ENCODE measurements around the gene TNIK. TPM values are rescaled to one million over a fixed set of nuclear protein-coding genes. Genes with fewer than 3 reads are reported as not detected.
"Not testable (repeated sequence)": the region's sequence is repeated elsewhere in the genome, so short reads cannot be mapped to it uniquely, and the experiment has no call there.

TNIK gene
- polyA plus RNA-seq, 1 donor from 2014 or later: 19.3 TPM

- Histone ChIP-seq H3K79me2 (replicated peaks; ENCODE audit: insufficient read depth, low read length) (no peaks in the 10 kb centered on the region), H3K9me2 (ENCODE audit: insufficient read depth, low read length) (no peaks in the 10 kb centered on the region), H4K20me1 (ENCODE audit: insufficient read depth) (no peaks in the 10 kb centered on the region), H3K4me2 (ENCODE audit: low read length) (no peak overlapping the region), H3K9ac (ENCODE audit: low read length) (no peak overlapping the region), H3K27me3 (ENCODE audit: insufficient read depth, low read depth, low read length) (no peaks in the 10 kb centered on the region), H3K4me3 (ENCODE audit: low read length) (no peak overlapping the region), H3F3A (ENCODE audit: insufficient read depth, low read length, poor library complexity, severe bottlenecking) (no peaks in the 10 kb centered on the region), H3K27ac (ENCODE audit: low read length) (no peak overlapping the region), H2AFZ (ENCODE audit: low read depth, low read length) (no peak overlapping the region), H3K9me3 (ENCODE audit: low read length) (no peaks in the 10 kb centered on the region), H3K36me3 (ENCODE audit: insufficient read depth, low read length) (peaks cover 5% of the 10 kb centered on the region)
- TF ChIP-seq RAD21 (conservative IDR thresholded peaks at IDR 0.05) (no peak), MXI1 (conservative IDR thresholded peaks at IDR 0.05; ENCODE audit: poor library complexity, severe bottlenecking) (no peak), CTCF (IDR thresholded peaks at IDR 0.05; ENCODE audit: poor library complexity, severe bottlenecking) (no peak), SMC3 (conservative IDR thresholded peaks at IDR 0.05; ENCODE audit: poor library complexity) (no peak), EP300 (conservative IDR thresholded peaks at IDR 0.05; ENCODE audit: poor library complexity, severe bottlenecking) (no peak)
Measured at GRCh38 chr3:171122861-171123260, 337.3 kb downstream of the TNIK start.

GRCh38 chr3:171122240-171122639 is 338.0 kb downstream of the TNIK start:
- Histone ChIP-seq H3K79me2 (replicated peaks; ENCODE audit: insufficient read depth, low read length) (no peaks in the 10 kb centered on the region), H2AFZ (ENCODE audit: low read depth, low read length) (no peak overlapping the region), H3K9me2 (ENCODE audit: insufficient read depth, low read length) (no peaks in the 10 kb centered on the region), H4K20me1 (ENCODE audit: insufficient read depth) (no peaks in the 10 kb centered on the region), H3K27me3 (ENCODE audit: insufficient read depth, low read depth, low read length) (no peaks in the 10 kb centered on the region), H3K4me2 (ENCODE audit: low read length) (no peak overlapping the region), H3K36me3 (ENCODE audit: insufficient read depth, low read length) (peaks cover 5% of the 10 kb centered on the region), H3K9ac (ENCODE audit: low read length) (no peak overlapping the region), H3K9me3 (ENCODE audit: low read length) (no peaks in the 10 kb centered on the region), H3F3A (ENCODE audit: insufficient read depth, low read length, poor library complexity, severe bottlenecking) (no peaks in the 10 kb centered on the region), H3K4me3 (ENCODE audit: low read length) (no peak overlapping the region), H3K27ac (ENCODE audit: low read length) (no peak overlapping the region)
- no peak for TF ChIP-seq MXI1 (conservative IDR thresholded peaks at IDR 0.05; ENCODE audit: poor library complexity, severe bottlenecking)
- TF ChIP-seq EP300 (conservative IDR thresholded peaks at IDR 0.05; ENCODE audit: poor library complexity, severe bottlenecking): no peak
- no peak for TF ChIP-seq CTCF (IDR thresholded peaks at IDR 0.05; ENCODE audit: poor library complexity, severe bottlenecking)
- TF ChIP-seq POLR2AphosphoS5 (IDR thresholded peaks at IDR 0.05): no peak
- no peak for TF ChIP-seq SMC3 (conservative IDR thresholded peaks at IDR 0.05; ENCODE audit: poor library complexity)

- H3K4me3 ChIP-seq (ENCODE audit: low read length): no peak overlapping the region
- peaks cover 5% of the 10 kb centered on the region for H3K36me3 ChIP-seq (ENCODE audit: insufficient read depth, low read length)
- no peak overlapping the region for H3K9ac ChIP-seq (ENCODE audit: low read length)
- TF ChIP-seq SMC3 (conservative IDR thresholded peaks at IDR 0.05; ENCODE audit: poor library complexity) (no peak), EP300 (conservative IDR thresholded peaks at IDR 0.05; ENCODE audit: poor library complexity, severe bottlenecking) (no peak)
- no peaks in the 10 kb centered on the region for H3K27me3 ChIP-seq (ENCODE audit: insufficient read depth, low read depth, low read length)
- H4K20me1 ChIP-seq (ENCODE audit: insufficient read depth): no peaks in the 10 kb centered on the region
- no peaks in the 10 kb centered on the region for H3K9me2 ChIP-seq (ENCODE audit: insufficient read depth, low read length)
- H3F3A ChIP-seq (ENCODE audit: insufficient read depth, low read length, poor library complexity, severe bottlenecking): no peaks in the 10 kb centered on the region
- no peak overlapping the region for H3K4me2 ChIP-seq (ENCODE audit: low read length)
- no peak overlapping the region for H2AFZ ChIP-seq (ENCODE audit: low read depth, low read length)
- no peak overlapping the region for H3K27ac ChIP-seq (ENCODE audit: low read length)
- H3K9me3 ChIP-seq (ENCODE audit: low read length): no peaks in the 10 kb centered on the region
- no peaks in the 10 kb centered on the region for H3K79me2 ChIP-seq (replicated peaks; ENCODE audit: insufficient read depth, low read length)
Measured at GRCh38 chr3:171121801-171122200, 338.4 kb downstream of the TNIK start.

GRCh38 chr3:171119402-171119801 is 340.8 kb downstream of the TNIK start:
- H3K4me2 ChIP-seq (ENCODE audit: low read length); H3K36me3 ChIP-seq (ENCODE audit: insufficient read depth, low read length); H2AFZ ChIP-seq (ENCODE audit: low read depth, low read length); H3K27me3 ChIP-seq (ENCODE audit: insufficient read depth, low read depth, low read length); H3K9me3 ChIP-seq (ENCODE audit: low read length); H3K79me2 ChIP-seq (replicated peaks; ENCODE audit: insufficient read depth, low read length); H3K27ac ChIP-seq (ENCODE audit: low read length); H3K4me3 ChIP-seq (ENCODE audit: low read length); H3F3A ChIP-seq (ENCODE audit: insufficient read depth, low read length, poor library complexity, severe bottlenecking); H4K20me1 ChIP-seq (ENCODE audit: insufficient read depth); H3K9me2 ChIP-seq (ENCODE audit: insufficient read depth, low read length); H3K9ac ChIP-seq (ENCODE audit: low read length): not testable (repeated sequence)

- H3K9ac ChIP-seq (ENCODE audit: low read length); H3K27me3 ChIP-seq (ENCODE audit: insufficient read depth, low read depth, low read length); H2AFZ ChIP-seq (ENCODE audit: low read depth, low read length); H3K4me3 ChIP-seq (ENCODE audit: low read length); H3K4me2 ChIP-seq (ENCODE audit: low read length); H4K20me1 ChIP-seq (ENCODE audit: insufficient read depth); H3K79me2 ChIP-seq (replicated peaks; ENCODE audit: insufficient read depth, low read length); H3F3A ChIP-seq (ENCODE audit: insufficient read depth, low read length, poor library complexity, severe bottlenecking); H3K36me3 ChIP-seq (ENCODE audit: insufficient read depth, low read length); H3K9me3 ChIP-seq (ENCODE audit: low read length); H3K27ac ChIP-seq (ENCODE audit: low read length); H3K9me2 ChIP-seq (ENCODE audit: insufficient read depth, low read length): not testable (repeated sequence)
Measured at GRCh38 chr3:171118993-171119392, 341.2 kb downstream of the TNIK start.
